OCI-LY1 (cell line): ENCODE measurements around the gene NKD1.

Source experiments
- H2AFZ ChIP-seq: fragments of 200-600 bp; sonication (generic), shearing (Covaris generic); 2 replicates; pipeline ENCODE4 v1.6.0; 2014; ENCODE audit warnings: antibody characterized with exemption, mild to moderate bottlenecking, low read length
- H3F3A ChIP-seq: fragments of 200-600 bp; sonication (generic), shearing (Covaris generic); 2 replicates; pipeline ENCODE4 v1.6.0; 2014; ENCODE audit warnings: mild to moderate bottlenecking, antibody characterized with exemption, low read length, moderate library complexity; ENCODE audit not compliant: insufficient read depth
- H3K27ac ChIP-seq: fragments of 200-600 bp; sonication (generic); 2 replicates; pipeline ENCODE4 v1.5.1; 2014; ENCODE audit warnings: low read length, mixed run types, mild to moderate bottlenecking, low read depth; ENCODE audit not compliant: poor library complexity, severe bottlenecking
- H3K27me3 ChIP-seq: fragments of 200-600 bp; sonication (generic); 2 replicates; pipeline ENCODE4 v1.6.0; 2014; ENCODE audit warnings: antibody characterized with exemption, mild to moderate bottlenecking, low read length, moderate library complexity; ENCODE audit not compliant: insufficient read depth
- H3K36me3 ChIP-seq: fragments of 200-600 bp; sonication (generic); 2 replicates; pipeline ENCODE4 v1.6.1; 2014; ENCODE audit warnings: mild to moderate bottlenecking, antibody characterized with exemption, low read length, moderate library complexity, mixed read lengths; ENCODE audit not compliant: insufficient read depth
- H3K4me1 ChIP-seq: fragments of 200-600 bp; sonication (generic); 2 replicates; pipeline ENCODE4 v1.5.1; 2014; ENCODE audit warnings: mild to moderate bottlenecking, low read length, moderate library complexity; ENCODE audit not compliant: insufficient read depth, severe bottlenecking
- H3K4me2 ChIP-seq: fragments of 200-600 bp; sonication (generic), shearing (Covaris generic); 2 replicates; pipeline ENCODE4 v1.6.1; 2014; ENCODE audit warnings: low read length
- H3K4me3 ChIP-seq: fragments of 200-600 bp; sonication (generic); 2 replicates; pipeline ENCODE4 v1.5.1; 2014; ENCODE audit warnings: low read length, low read depth, mild to moderate bottlenecking, mixed read lengths; ENCODE audit not compliant: poor library complexity, severe bottlenecking
- H3K79me2 ChIP-seq: fragments of 200-600 bp; shearing (Covaris generic); 2 replicates; pipeline ENCODE4 v1.6.1; 2016; ENCODE audit warnings: mixed run types, low read length, mixed read lengths; ENCODE audit not compliant: insufficient read depth
- H3K9ac ChIP-seq: fragments of 200-600 bp; sonication (generic), shearing (Covaris generic); 2 replicates; pipeline ENCODE4 v1.6.1; 2014; ENCODE audit warnings: mild to moderate bottlenecking, low read length, mixed read lengths
- H3K9me2 ChIP-seq: fragments of 200-600 bp; sonication (generic), shearing (Covaris generic); 2 replicates; pipeline ENCODE4 v1.6.1; 2014; ENCODE audit warnings: low read depth, mild to moderate bottlenecking, low read length, mixed read lengths
- H3K9me3 ChIP-seq: fragments of 200-600 bp; shearing (Covaris generic); 2 replicates; pipeline ENCODE4 v1.6.1; 2014; ENCODE audit warnings: low read length, mixed read lengths
- H4K20me1 ChIP-seq: fragments of 200-600 bp; sonication (generic), shearing (Covaris generic); 2 replicates; pipeline ENCODE4 v1.6.0; 2016; ENCODE audit warnings: mild to moderate bottlenecking, low read length; ENCODE audit not compliant: insufficient read depth
- CTCF ChIP-seq: fragments of 200-600 bp; sonication (generic), shearing (Covaris generic); IDR thresholded peaks from 2 replicates; pipeline ENCODE4 v1.5.1; 2017; ENCODE audit warnings: mild to moderate bottlenecking, antibody characterized with exemption, low read length, moderate library complexity, mixed read lengths
- EZH2 ChIP-seq: fragments of 200-600 bp; sonication (generic), shearing (Covaris generic); IDR thresholded peaks from 2 replicates; pipeline ENCODE4 v1.8.0; 2017; ENCODE audit warnings: borderline replicate concordance, mixed run types, mild to moderate bottlenecking, antibody characterized with exemption, low read length, moderate library complexity, mixed read lengths

Gene NKD1

DNA sequence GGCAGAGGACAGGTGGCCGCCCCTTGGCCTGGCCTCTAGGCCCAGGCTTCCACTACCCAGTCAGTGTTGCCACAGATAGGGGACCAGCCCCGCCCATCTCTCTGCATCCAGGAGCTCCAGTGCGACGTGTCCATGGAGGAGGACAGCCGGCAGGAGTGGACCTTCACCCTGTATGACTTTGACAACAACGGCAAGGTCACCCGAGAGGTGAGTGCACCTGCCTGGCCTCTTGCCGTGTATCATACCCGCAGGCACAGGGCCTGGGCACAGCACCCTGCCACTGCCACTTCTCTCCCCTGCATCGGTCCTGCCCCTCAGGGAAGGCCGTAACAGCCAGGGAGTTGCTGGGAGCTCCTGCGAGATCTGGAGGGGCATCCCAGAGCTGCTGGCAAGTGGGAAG is 77.2 kb downstream of the NKD1 start:
- H3K9me2 ChIP-seq, result no peaks in the 10 kb centered on the region
- H3K4me1 ChIP-seq, result no peaks in the 10 kb centered on the region
- TF ChIP-seq CTCF (no peak), EZH2 (no peak)
- 0 out of 2 replicates have a peak, but pooled peaks cover 4% of the 10 kb centered on the region for H3K27me3 ChIP-seq
- no peaks in the 10 kb centered on the region for H3K9me3 ChIP-seq
- no peaks in the 10 kb centered on the region for H4K20me1 ChIP-seq
- H3K4me2 ChIP-seq, result no peak overlapping the region
- no peak overlapping the region for H2AFZ ChIP-seq
- no peak overlapping the region for H3K4me3 ChIP-seq
- H3K27ac ChIP-seq, result no peak overlapping the region
- no peaks in the 10 kb centered on the region for H3K36me3 ChIP-seq
- H3K9ac ChIP-seq, result no peak overlapping the region
- no peaks in the 10 kb centered on the region for H3F3A ChIP-seq
- H3K79me2 ChIP-seq, result no peaks in the 10 kb centered on the region

DNA sequence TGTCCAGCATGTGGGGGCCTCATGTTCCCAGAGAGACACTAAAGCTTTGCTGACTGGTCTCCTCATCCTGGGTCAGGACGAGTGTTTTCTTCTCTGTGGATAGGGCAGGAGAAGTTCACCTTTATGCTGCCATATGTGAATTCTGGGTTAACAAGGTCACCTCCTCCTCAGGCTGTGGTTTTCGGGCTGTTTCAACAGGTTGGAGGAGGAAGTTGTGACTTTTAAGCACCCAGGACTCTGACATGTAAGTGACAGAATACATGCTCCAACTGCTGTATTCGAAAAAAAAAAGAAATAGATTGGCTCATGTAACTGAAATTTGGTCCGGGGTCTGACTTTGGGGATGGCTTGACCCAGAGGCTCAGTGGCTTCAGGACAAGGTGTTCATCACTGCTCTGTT is 78.7 kb downstream of the NKD1 start:
- H3F3A ChIP-seq, result no peaks in the 10 kb centered on the region
- no peak overlapping the region for H3K4me3 ChIP-seq
- H3K4me2 ChIP-seq, result no peak overlapping the region
- no peaks in the 10 kb centered on the region for H3K4me1 ChIP-seq
- 0 out of 2 replicates have a peak, but pooled peaks cover 7% of the 10 kb centered on the region for H3K27me3 ChIP-seq
- no peaks in the 10 kb centered on the region for H3K9me2 ChIP-seq
- no peak overlapping the region for H2AFZ ChIP-seq
- no peaks in the 10 kb centered on the region for H3K79me2 ChIP-seq
- H3K27ac ChIP-seq, result no peak overlapping the region
- no peaks in the 10 kb centered on the region for H3K9me3 ChIP-seq
- TF ChIP-seq EZH2, result no peak
- no peak for TF ChIP-seq CTCF
- H3K36me3 ChIP-seq, result no peaks in the 10 kb centered on the region
- no peak overlapping the region for H3K9ac ChIP-seq
- no peaks in the 10 kb centered on the region for H4K20me1 ChIP-seq

DNA sequence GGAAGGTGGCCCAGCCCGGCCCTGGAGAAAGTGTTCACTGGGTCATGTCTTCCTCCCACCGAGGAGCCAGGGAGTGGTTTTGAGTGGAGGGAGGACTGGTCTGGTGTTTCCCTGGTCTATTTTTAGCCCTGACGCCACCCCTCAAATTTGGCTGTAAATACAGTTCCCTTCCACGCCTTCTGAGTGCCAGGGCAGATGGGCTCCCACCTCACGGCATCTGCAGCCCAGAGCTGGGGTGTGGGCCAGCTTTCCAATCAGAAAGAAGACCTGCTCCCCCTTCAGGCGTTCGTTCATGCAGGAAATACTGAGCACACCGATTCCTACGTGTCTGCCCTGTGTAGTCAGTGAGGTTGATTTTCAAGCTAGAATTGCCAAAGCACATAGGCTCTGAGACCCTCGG is 79.2 kb downstream of the NKD1 start:
- H2AFZ ChIP-seq, result no peak overlapping the region
- no peaks in the 10 kb centered on the region for H3F3A ChIP-seq
- H3K79me2 ChIP-seq, result no peaks in the 10 kb centered on the region
- H3K9me3 ChIP-seq, result no peaks in the 10 kb centered on the region
- H3K36me3 ChIP-seq, result no peaks in the 10 kb centered on the region
- H3K4me2 ChIP-seq, result no peak overlapping the region
- no peak overlapping the region for H3K27ac ChIP-seq
- H4K20me1 ChIP-seq, result no peaks in the 10 kb centered on the region
- no peak overlapping the region for H3K9ac ChIP-seq
- TF ChIP-seq EZH2 (no peak), CTCF (no peak; the same call in 1 of the 2 replicates)
- H3K9me2 ChIP-seq, result no peaks in the 10 kb centered on the region
- no peak overlapping the region for H3K4me3 ChIP-seq
- peaks cover 7% of the 10 kb centered on the region; the same call in 1 of the 2 replicates for H3K27me3 ChIP-seq
- no peaks in the 10 kb centered on the region for H3K4me1 ChIP-seq
